GM23338 (cell line): ENCODE measurements around the gene OLR1.

Source experiments
- EZH2 ChIP-seq: fragments of 200-600 bp; sonication (generic); IDR thresholded peaks from one replicate; pipeline ENCODE4 v1.8.0; 2017; ENCODE audit warnings: antibody characterized with exemption, mild to moderate bottlenecking, low read depth; ENCODE audit not compliant: unreplicated experiment
- EZH2phosphoT487 ChIP-seq: fragments of 200-600 bp; sonication (generic); IDR thresholded peaks from one replicate; pipeline ENCODE4 v1.8.1; 2018; ENCODE audit warnings: antibody characterized with exemption; ENCODE audit not compliant: unreplicated experiment
- JUNB ChIP-seq: IDR thresholded peaks from one replicate; pipeline ENCODE4 v1.6.1; 2016; ENCODE audit warnings: antibody characterized with exemption; ENCODE audit not compliant: unreplicated experiment
- POLR2AphosphoS5 ChIP-seq: IDR thresholded peaks from 2 replicates; pipeline ENCODE4 v1.6.1; 2016; ENCODE audit warnings: antibody characterized with exemption, low read depth
- STAT1 ChIP-seq: IDR thresholded peaks from one replicate; pipeline ENCODE4 v1.6.1; 2016; ENCODE audit warnings: antibody characterized with exemption; ENCODE audit not compliant: unreplicated experiment
- TF ChIP-seq, protein P1 (sequence below), 2 experiments: fragments of 200-600 bp in 1 of 2; sonication (generic) in 1 of 2; conservative IDR thresholded peaks; 2 replicates each; pipeline versions ENCODE4 v1.5.1 to v1.6.1; 2016 to 2017; ENCODE audit warnings: antibody characterized with exemption in 2 of 2, low read depth in 2 of 2, mild to moderate bottlenecking in 2 of 2, moderate library complexity in 1 of 2
- TF ChIP-seq, protein P2 (sequence below): IDR thresholded peaks from one replicate; pipeline ENCODE4 v1.6.1; 2018; ENCODE audit warnings: antibody characterized with exemption; ENCODE audit not compliant: unreplicated experiment

DNA sequence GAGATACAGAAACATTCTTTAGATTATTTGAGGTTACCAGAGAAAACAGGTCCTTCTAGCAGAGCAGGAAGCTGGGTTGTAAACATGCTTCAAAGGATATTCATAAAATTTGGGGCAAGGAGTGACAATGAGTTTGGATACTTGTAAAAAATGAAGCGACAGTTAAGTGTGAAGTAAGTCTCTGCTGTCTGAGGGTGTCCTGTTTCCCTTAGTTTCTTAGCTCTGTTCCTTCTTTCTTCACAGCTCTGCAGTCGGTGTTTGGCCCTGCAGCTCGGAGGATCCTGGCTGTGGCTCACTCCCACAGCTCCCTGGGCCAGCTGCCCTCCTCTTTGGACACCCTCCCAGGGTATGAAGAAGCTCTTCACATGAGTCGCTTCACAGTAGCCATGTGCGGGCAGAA, 17.7 kb upstream of the OLR1 start:
- TF ChIP-seq, protein P1, sequence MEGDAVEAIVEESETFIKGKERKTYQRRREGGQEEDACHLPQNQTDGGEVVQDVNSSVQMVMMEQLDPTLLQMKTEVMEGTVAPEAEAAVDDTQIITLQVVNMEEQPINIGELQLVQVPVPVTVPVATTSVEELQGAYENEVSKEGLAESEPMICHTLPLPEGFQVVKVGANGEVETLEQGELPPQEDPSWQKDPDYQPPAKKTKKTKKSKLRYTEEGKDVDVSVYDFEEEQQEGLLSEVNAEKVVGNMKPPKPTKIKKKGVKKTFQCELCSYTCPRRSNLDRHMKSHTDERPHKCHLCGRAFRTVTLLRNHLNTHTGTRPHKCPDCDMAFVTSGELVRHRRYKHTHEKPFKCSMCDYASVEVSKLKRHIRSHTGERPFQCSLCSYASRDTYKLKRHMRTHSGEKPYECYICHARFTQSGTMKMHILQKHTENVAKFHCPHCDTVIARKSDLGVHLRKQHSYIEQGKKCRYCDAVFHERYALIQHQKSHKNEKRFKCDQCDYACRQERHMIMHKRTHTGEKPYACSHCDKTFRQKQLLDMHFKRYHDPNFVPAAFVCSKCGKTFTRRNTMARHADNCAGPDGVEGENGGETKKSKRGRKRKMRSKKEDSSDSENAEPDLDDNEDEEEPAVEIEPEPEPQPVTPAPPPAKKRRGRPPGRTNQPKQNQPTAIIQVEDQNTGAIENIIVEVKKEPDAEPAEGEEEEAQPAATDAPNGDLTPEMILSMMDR (conservative IDR thresholded peaks at IDR 0.05; ENCODE audit: low read depth in 2 of 2) = no peak
- TF ChIP-seq, protein P2, sequence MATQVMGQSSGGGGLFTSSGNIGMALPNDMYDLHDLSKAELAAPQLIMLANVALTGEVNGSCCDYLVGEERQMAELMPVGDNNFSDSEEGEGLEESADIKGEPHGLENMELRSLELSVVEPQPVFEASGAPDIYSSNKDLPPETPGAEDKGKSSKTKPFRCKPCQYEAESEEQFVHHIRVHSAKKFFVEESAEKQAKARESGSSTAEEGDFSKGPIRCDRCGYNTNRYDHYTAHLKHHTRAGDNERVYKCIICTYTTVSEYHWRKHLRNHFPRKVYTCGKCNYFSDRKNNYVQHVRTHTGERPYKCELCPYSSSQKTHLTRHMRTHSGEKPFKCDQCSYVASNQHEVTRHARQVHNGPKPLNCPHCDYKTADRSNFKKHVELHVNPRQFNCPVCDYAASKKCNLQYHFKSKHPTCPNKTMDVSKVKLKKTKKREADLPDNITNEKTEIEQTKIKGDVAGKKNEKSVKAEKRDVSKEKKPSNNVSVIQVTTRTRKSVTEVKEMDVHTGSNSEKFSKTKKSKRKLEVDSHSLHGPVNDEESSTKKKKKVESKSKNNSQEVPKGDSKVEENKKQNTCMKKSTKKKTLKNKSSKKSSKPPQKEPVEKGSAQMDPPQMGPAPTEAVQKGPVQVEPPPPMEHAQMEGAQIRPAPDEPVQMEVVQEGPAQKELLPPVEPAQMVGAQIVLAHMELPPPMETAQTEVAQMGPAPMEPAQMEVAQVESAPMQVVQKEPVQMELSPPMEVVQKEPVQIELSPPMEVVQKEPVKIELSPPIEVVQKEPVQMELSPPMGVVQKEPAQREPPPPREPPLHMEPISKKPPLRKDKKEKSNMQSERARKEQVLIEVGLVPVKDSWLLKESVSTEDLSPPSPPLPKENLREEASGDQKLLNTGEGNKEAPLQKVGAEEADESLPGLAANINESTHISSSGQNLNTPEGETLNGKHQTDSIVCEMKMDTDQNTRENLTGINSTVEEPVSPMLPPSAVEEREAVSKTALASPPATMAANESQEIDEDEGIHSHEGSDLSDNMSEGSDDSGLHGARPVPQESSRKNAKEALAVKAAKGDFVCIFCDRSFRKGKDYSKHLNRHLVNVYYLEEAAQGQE = no peak
- no peak for TF ChIP-seq STAT1
- TF ChIP-seq EZH2phosphoT487 = no peak
- no peak for TF ChIP-seq JUNB
- TF ChIP-seq POLR2AphosphoS5 = no peak
- TF ChIP-seq EZH2 = no peak
